BJ (cell line): ENCODE results near the gene NTSR1. TPM values are rescaled to one million over a fixed set of nuclear protein-coding genes. Genes with fewer than 3 reads are reported as not detected.

ENCODE experiments used
- CTCF ChIA-PET: fragments of 350-600 bp; formaldehyde crosslinking; extraction: SDS; loops from one replicate; lab custom pipeline; 2021; ENCODE audit warnings: antibody characterized with exemption, inconsistent platforms; lab: Yijun Ruan, JAX
- POLR2A ChIA-PET: fragments of 300-600 bp; sonication (Branson Sonifier 250); formaldehyde crosslinking; extraction: SDS; loops from one replicate; lab custom pipeline; 2021; ENCODE audit warnings: antibody characterized with exemption; lab: Charles Lee
- DNase-seq: peaks from one replicate; pipeline ENCODE4 v3.0.0-alpha.2; 2011; ENCODE audit warnings: low read depth
- H3K27me3 ChIP-seq: 2 replicates; pipeline ENCODE4 v1.6.0; 2011; ENCODE audit warnings: low read length; ENCODE audit not compliant: control insufficient read depth, insufficient read depth
- H3K36me3 ChIP-seq: 2 replicates; pipeline ENCODE4 v1.5.1; 2011; ENCODE audit warnings: low read length; ENCODE audit not compliant: control insufficient read depth, insufficient read depth
- H3K4me3 ChIP-seq: 2 replicates; pipeline ENCODE4 v1.5.1; 2011; ENCODE audit warnings: low read depth, mild to moderate bottlenecking, control low read depth, low read length
- CTCF ChIP-seq: IDR thresholded peaks from 2 replicates; pipeline ENCODE4 v1.5.1; 2011; ENCODE audit warnings: low read depth, mild to moderate bottlenecking, control low read depth, inconsistent platforms, low read length, moderate library complexity; ENCODE audit not compliant: insufficient read depth
- polyA plus RNA-seq: library from polyadenylated mRNA; depleted of rRNA; stranded (reverse); fragments of >200 nt; gene quantifications from 2 replicates; pipeline ENCODE4 v1.2.3, GENCODE V29; 2011

Gene NTSR1
- polyA plus RNA-seq, 1 experiment: 0.05 TPM

- Histone ChIP-seq H3K4me3 (no peak overlapping the region), H3K27me3 (no peaks in the 10 kb centered on the region; the same call in 1 of the 2 replicates), H3K36me3 (peaks cover 1% of the 10 kb centered on the region; the same call in 1 of the 2 replicates)
- no peak for DNase-seq
- CTCF ChIA-PET: interaction anchor here (0.6 to 2.7 kb wide), 18 partner anchors 11 to 293 kb away, joined by 3 to 72 read pairs (median 7); partner anchors contain the start of gene SLCO4A1
- no peak for TF ChIP-seq CTCF
- POLR2A ChIA-PET: no interaction called here
Observed at GRCh38 chr20:62792940-62793756, 84.5 kb downstream of the NTSR1 start.

- Histone ChIP-seq H3K36me3 (peaks cover 5% of the 10 kb centered on the region), H3K27me3 (no peaks in the 10 kb centered on the region; the same call in 1 of the 2 replicates), H3K4me3 (peak overlapping the region; percentile 26; the same call in 1 of the 2 replicates)
- ChIA-PET POLR2A (interaction anchor here (0.7 kb wide), 1 partner anchor 9 kb away, joined by 3 read pairs; no protein-coding TSS in a partner anchor), CTCF (interaction anchor here (1.3 kb wide), 2 partner anchors 14 to 124 kb away, joined by 4 to 6 read pairs; no protein-coding TSS in a partner anchor)
- no peak for TF ChIP-seq CTCF
- no peak for DNase-seq
Observed at GRCh38 chr20:62793757-62794006, 85.0 kb downstream of the NTSR1 start.

GRCh38 chr20:62794007-62794724, 85.5 kb downstream of the NTSR1 start:
- POLR2A ChIA-PET: interaction anchor here (0.6 to 0.7 kb wide), 5 partner anchors 9 to 747 kb away, joined by 3 to 9 read pairs (median 4); no protein-coding TSS in a partner anchor
- CTCF ChIA-PET: interaction anchor here (0.9 to 2.0 kb wide), 4 partner anchors 14 to 126 kb away, joined by 3 to 6 read pairs (median 5); no protein-coding TSS in a partner anchor

GRCh38 chr20:62795023-62795761, 86.6 kb downstream of the NTSR1 start:
- Histone ChIP-seq H3K4me3 (peak overlapping the region; percentile 63), H3K27me3 (no peaks in the 10 kb centered on the region), H3K36me3 (peaks cover 15% of the 10 kb centered on the region)
- DNase-seq: no peak
- POLR2A ChIA-PET: no interaction called here
- CTCF ChIA-PET: interaction anchor here (2.0 to 3.2 kb wide), 2 partner anchors 13 to 127 kb away, joined by 6 to 12 read pairs; no protein-coding TSS in a partner anchor
- TF ChIP-seq CTCF: no peak

More at GRCh38 chr20:62794007-62794724, 85.5 kb downstream of the NTSR1 start:
- DNase-seq: peak; percentile 70
- Histone ChIP-seq H3K27me3 (no peaks in the 10 kb centered on the region), H3K36me3 (peaks cover 9% of the 10 kb centered on the region), H3K4me3 (peak overlapping the region; percentile 63)
- no peak for TF ChIP-seq CTCF
